Hematopoietic multipotent progenitor cell treated with erythropoietin and hydrocortisone succinate and interleukin-3 and kit ligand, for 6 days (in vitro differentiated cells): ENCODE measurements around the gene XIST.
"Not testable (repeated sequence)": the region's sequence is repeated elsewhere in the genome, so short reads cannot be mapped to it uniquely, and the experiment has no call there.

Experiments
- DNase-seq: peaks from one replicate; pipeline ENCODE4 v3.0.0-alpha.2; 2015

Gene XIST

DNA sequence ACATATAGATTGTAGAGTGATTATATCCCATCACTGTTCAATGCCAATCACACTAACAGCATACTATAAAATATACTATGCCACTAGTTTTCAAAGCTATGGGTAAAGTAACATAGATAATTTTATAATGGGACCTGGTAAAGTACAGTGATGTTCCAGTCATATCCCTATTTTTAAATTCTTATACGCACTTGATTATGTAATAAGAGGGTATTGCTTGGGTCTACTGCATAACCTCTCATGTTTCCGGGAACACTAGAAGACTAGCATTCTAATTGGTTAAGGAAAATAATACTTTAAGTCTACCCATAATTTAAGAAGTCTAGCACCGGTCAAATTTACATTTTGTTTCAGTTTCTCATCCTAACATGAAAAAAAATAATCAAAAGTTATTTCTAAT is 14.4 kb downstream of the XIST start:
- no peak for DNase-seq

DNA sequence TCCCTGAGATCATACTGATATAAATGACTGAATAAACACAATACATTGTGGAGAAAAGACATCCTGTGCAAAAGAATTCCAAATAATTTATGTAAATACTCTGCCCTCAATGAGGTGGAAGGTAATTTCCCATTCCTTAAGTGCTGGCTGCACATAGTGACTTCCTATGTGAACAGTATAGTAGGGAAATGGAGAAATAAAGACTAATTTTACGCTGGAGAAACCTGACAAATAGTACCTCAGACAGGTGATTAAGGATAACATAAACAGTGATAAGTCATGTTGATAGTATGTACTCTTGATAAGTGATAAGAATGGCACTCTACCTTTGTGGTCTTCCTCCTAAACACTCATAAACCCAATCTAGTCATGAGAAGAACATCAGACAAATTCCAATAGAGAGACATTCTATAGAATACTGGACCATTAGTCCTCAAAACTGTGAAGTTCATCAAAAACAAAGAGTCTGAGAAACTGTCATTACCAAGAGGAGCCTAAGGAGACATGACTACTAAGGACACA is 15.5 kb downstream of the XIST start:
- no peak for DNase-seq

DNA sequence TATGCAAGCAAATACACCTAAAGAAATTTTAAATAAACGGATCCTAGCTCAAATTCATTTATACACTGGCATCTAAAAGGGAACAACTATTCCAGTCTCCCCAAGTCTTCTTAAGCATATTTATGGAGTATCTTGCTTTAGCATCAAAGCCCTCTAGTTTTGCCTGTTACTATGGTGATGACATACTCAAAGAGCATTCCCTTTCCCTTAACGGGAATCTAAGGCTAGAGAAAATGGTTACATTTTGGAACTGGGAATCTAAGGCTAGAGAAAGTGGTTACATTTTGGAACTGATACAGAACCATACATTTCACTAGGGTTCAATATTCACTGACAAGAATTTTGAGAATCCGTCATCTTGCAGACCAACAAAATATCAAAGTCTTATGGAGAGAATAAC is 18.3 kb downstream of the XIST start:
- DNase-seq, result no peak

DNA sequence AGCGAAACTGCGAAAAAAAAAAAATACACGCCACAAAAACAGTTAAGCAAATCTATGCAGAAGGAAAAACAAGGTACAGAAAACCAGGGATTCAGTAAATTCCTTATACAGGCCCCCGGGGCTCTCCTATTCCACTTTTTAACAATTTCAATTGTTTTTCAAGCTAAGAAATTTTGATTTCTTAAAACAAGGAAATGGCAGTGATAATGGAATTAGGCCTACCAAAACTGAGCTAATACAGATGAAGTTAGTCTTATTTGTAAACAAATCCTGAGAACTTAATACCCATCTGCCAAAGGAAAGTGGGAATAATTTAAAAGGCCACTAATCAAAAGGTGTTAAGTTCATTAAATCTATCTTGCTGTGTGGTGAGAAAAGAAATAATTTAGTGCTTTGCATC is 20.2 kb downstream of the XIST start:
- no peak for DNase-seq

DNA sequence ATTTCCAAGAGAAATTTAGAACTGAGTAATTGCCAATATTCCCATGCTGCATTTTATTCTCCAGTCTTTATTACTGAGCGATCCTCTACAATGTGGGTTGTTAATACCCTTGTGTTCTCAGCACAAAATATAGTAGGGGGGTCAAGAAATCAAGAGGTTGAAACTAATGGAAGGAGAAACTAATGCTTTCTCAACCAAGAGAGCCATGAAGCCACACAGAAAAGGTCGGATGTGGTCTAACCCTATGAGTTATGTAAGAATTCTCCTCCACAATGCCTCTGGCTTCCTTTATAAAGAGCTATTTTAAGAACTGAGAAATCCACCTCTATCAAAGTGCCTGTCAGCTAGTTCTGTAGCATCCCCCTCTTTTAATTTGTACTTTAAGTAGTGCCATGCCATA is 21.0 kb downstream of the XIST start:
- peak; percentile 3 for DNase-seq

DNA sequence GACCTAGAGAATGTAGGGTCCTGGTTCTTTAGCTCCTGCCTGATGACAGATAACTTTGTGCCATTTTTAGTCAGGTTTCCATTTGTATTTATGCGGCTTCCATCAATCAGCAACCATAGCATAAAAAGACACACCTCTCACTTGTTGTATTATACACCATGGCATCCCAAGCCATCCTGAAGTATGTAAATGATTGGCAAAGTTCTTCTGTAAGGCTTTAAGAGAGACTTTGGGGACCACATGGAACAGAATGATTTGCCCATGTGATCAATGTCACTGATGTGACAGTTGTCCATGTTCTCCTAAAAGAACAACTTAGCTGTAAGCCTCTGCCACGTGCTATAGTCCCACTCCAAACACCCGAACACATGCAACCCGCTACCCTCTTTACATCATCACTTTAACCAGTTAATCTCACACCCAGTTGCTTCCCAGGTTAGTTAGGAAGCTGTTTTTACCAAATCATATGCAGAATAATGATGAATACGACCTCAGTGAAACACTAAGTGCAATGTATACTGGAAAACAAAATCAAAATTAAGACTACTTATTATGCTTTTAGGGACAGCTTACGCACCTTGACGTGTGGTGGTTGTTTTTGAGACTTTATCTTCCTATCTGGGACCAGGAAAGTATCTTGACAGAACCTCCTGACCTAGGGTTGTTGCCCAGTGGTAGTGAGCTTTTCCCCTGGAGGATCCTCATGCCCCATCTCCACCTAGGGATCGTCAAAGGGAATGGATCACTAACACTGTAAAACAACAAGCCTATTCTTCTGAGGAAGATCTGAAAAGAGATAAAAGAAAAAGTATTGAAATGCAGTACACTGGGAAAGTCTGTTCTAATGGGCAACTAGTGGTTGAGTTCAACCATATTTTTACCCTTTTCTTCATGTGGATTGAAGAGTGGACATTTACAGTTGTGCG is 21.8 kb downstream of the XIST start:
- DNase-seq, result no peak

DNA sequence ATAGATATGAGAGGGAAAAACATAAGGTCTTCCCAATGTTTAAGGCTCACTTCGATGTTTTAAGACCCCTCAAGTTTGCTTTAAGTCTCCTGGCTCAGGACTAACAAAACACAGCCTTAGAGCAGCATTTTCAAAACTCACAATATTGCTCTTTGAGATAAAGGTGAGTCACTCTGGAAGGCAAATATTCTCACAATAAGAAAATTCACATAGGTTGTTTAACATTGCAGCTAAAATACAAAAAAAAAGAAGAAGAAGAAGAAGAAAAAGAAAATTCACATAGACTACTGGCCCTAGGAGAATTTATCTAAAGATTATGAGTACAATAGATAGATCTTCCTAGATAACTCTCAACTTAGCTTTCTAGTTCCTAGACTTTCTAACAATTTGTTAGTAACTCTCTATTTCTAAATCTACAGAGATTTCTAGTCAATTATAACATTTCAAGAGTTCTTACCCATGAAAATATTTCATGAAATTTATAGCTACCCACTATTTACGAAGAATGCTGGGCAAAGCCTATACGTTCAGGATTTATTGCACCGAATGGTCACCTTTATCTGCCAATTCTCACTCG is 22.5 kb downstream of the XIST start:
- DNase-seq, result no peak

DNA sequence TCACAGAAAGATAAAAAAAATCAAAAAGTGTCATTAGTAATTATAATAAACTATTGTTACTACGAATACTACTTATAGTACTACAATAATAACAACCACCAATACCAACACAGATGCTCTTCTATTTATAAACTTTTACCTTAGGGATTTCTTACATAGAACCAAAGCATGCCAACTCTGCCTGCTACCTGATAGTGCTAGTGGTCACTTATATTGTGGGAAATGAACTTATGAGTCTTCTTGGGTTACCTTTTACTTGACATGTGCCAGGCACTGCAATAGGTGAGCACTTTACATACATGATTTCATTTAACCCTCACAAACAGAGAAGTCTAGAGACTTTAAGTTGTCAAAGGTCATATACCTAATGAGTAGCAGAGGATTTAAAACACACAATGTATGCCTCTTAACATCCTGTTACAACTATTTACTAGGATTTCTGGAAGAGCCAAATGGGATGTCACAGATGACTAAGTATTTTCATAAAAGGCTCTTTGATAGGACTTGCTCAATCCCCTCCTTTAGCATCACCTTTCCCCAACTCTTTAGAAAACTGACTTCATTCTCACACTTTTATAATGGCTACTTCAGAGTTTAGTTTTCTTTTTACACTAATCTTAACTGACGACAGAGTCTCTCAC is 24.3 kb downstream of the XIST start:
- DNase-seq, result no peak

DNA sequence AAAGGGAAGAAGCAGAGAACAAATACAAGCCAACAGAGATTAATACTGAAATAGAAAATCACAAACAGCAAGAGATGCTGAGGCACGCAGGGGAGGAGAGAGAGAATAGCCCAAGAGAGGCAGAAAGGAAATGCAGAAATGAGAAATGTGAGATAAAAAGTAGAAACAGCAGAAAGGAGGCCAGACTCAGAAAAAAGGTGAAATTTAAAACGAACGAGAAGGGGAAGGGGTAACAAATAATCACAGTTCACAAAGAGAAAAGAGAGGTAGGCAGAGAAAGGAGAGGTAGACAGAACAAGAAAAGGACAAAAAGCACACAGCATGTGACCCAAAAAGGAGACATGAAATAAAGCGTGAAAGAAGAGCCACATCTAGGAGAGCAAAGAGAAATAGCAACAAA is 25.1 kb downstream of the XIST start:
- no peak for DNase-seq

DNA sequence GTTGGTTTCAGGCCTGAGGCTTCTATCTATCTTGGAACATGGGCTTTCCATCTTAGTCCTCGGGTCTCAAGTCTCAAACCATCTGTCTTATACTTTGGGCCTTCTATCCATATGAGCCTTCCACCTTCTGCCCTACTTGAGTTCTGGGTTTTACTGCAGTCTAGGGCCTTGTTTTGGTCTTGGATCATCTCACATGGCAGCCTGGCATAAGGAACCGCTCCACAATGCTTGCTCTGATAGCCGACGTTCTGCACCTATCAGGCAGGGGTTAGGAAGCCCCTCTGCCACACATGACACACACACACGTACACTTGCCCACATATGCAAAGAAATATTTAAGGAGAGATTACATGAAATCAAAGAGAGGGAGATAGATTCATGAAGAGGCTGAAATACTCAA is 25.5 kb downstream of the XIST start:
- no peak for DNase-seq

DNA sequence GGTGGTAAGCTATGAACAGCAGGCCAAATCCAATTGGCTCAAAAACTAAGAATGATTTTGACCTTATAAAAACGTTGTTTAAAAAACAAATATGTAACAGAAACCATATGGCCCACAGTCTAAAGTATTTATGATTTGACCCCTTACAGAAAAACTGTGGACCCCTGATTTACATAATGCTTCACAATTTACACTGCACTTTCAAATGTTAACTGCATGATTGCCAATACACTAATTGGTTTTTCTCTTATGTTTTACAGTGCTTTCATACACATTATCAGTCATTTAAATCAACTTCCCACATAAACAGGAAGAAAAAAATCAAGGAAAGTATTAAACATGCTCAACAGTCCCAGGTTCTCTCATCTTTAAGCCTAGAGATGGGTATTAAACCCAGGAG is 26.9 kb downstream of the XIST start:
- DNase-seq, result no peak

DNA sequence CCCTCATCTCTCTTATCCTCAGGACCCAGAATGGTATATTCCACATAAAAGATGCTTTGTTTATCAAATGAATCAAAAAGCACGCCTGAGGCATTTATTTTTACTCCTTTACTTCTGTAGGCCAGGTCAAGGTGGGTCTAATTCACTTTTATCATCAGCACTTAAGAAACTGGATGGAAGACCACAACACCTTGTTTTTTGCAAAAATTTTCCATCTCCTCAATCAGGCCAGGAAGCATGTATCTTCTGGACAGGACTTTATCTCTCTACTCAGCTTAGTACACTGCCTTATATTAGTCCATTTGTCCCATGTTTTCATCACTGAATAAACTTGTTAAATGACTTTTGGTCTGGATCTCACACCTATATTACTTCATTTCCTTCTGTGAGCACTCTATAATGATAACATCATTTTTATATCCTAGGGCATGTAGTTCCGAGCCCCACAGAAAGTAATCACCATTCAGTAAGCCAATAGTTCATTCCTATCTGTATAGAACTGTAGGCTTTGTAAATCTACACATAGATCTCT is 29.0 kb downstream of the XIST start:
- no peak for DNase-seq

DNA sequence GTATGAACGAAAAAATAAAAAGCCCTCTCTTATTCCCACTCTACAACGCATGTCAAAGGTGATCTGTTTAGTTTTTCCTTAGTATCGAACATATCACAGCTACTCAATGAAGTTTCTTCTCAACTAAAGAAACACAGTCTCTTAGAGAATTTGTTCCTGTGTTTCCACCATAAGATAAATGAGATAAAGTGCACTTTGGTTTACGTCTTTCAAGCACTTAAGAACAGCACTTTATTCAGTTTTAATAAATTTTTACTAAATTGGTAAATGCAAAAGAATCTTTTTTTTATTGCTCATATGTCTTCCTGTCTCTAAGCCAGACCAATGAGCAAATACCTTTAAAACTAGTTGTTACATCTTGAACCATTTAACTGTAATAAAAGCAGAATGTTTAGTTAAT is 29.7 kb downstream of the XIST start:
- no peak for DNase-seq

DNA sequence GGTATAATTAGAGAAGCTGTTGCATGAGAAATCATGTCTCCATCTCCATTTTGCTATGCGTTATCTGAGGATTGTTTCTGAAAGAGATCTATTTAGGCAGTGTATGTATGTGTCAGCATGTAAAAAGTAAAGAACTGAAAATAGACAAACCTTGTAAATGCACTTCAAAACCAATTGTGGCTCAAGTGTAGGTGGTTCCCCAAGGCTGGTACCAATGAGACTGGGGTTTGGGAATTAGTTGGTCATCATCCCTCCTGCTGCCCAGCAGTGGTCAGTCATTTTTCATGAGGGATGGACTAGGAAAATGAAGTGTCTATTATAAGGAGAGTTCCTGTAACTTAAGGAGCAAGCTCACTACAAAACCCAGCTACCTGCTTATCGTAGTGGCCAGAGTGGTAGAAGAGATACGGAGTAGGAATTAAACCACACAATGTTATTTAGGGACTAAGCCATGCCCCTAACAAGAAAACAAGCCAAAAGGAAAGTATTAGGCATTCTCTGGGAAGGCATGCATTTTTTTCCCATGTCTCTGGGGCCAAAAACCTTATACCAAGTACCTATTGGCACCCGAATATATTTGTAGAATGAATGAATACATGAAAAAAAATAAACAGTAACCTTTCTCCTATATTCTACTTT is 30.5 kb downstream of the XIST start:
- no peak for DNase-seq

DNA sequence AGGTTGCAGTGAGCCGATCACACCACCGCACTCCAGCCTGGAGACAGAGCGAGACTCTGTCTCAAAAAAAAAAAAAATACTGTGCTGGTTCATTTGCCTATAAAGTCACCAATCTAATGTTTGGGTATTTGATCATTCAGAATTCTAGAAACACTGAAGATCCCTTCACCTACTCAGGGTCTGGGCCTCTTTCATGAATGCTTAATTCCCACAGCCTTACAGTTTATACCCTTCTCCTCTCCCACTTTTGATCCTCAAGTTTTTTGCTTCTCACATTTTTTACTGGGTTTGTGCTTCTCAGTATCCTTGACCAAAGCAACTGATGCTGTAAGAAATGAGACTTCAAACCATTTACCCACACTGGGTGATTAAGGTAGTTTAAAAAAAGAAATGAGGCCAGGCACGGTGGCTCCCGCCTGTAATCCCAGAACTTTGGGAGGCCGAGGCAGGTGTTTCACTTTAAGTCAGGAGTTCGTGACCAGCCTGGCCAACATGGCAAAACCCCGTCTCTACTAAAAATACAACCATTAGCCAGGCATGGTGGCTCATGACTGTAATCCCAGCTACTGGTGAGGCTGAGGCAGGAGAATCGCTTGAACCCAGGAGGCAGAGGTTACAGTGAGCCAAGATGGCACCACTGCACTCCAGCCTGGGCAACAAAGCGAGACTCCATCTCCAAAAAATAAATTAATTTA is 32.5 kb downstream of the XIST start:
- DNase-seq, result not testable (repeated sequence)

DNA sequence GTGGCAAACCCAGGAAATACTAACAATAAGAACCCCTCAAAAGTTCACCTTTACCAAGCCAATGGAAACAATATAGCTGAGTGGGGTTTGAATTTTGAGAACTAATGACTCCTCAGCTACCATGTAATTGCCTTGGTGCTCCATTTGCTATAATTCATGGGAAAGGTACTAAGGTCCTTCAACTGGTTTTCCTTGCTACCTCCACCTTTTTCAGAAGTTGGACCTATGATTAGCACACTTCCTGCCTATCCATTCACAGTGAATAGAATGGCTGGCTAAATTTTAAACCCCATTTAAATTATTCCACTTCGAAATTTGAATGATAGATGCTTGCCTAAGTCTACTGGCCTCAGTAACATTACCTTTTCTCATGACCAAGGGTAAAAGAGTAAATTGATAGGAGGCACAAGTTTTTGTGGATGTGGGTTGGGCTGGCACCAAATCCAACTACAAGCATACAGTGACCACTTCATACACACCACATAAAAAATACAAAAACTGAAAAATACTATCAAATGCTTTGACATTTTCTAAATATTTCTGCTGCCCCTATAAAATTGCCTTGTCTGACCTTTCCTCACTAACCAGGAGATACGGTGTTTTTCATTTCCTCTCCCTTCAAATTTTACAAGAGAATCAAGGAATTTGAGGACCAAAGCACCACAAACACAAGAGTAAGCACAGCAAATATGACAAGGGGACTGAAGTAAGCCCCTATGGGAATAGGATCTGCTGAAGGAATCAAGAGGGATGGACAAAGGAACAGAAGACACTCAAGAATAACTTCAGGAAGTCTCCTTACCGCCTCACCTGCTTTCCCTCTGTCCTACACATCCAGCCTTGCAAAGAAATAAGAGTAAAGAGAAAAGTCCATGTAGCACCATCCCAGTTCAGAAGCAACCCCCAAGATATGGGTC is 34.1 kb downstream of the XIST start:
- DNase-seq, result no peak

DNA sequence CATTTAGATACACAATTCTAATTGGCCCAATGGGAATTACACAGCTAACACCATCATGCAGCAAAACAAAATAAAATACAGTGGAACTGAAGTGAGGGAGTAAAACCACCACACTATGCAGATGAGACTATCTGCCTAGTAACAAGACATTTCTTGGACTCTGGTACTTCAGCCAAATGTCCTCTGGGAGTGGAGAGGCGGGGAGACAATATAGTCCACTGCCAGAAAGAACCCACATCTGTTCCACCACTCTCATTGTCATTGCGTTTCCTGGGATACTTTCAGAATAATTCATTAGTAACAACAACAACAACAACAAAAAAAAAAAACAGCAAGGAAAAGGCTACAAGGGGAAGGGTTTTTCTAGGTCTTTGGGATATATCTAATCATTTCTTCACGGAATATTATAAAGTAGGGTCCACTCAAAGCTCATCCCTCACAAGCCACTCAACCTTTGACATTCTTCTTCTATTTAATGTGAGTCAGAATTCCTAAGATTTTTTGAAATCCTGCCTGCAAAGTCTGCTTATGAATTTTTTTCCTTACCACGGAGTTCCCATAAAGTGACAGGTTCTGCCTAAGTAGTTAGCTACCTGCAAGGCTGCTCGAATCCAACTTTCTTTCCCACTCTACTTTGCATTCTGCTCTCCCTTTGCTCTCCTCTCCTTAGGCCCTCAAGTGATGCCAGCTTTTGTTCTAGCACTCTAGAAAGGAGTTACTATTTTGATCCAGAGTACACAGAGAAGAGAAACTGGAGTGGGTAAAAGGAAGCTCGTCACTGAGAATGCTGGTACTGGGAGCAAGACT is 34.9 kb downstream of the XIST start:
- DNase-seq, result no peak

DNA sequence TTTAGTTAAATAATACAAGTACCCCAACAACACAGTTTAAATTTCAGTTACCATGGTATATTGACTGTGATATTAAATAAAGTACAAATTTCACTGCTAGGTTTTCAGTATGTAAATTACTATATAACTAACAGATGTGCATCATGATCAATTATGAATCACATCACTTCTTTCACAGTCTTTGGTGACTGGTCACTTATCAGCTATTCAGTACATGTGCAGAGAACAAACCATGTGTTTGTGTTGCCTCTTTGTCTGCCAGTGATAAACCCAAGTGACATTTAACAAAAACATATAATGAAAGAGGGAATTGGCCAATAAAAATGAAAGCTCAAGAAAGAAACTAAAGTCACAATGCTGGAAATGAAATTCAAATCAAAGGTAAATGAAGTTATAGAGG is 40.3 kb downstream of the XIST start:
- DNase-seq, result no peak

DNA sequence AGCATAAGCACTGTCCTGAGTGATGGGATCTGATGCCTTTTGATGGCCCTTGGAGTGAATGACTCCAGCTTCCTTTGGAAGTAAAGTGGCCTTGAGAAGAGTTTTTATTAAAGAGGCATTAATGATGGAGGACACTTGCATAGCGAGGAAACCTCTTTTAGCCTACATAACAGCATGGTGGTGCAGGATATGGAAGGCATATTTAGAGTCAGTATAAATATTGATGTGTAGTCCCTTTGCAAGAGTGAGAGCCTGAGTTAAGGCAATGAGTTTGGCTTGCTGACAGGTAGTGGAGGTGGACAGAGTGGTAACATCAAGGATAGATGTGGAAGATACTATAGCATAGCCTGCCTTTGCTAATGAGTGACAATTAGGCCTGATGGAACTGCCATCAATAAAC is 48.4 kb downstream of the XIST start:
- DNase-seq, result not testable (repeated sequence)

DNA sequence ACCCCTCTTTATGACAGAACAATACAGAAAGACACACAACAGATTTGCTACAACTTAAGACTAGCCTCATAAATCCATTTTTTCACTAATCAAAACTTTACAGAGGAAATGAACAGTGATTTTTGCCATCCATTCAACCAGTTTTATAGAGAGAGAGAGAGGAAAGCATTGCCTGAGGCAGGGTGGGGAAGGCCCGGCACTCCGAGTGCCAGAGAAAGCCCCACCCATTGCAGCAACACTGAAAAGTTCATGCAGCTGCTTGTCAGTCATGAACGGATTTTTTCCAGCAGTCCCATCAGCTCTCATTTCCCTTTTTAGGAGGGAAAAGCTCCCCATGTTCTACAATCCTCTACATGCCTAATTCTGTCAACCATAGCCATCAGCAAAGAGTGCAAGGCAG is 52.6 kb downstream of the XIST start:
- no peak for DNase-seq

DNA sequence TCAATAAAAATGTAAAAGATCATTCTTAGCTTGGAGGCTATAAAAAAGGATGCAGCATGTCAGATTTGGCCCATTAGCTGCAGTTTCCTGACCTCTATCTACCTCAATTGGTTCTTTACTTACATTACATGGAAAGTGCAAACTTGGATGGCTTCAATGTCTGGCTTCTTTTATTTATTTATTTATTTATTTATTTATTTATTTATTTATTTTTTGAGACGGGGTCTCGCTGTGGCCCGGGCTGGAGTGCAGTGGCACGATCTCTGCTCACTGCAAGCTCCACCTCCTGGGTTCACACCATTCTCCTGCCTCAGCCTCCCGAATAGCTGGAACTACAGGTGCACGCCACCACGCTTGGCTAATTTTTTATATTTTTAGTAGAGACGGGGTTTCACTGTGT is 60.0 kb downstream of the XIST start:
- DNase-seq, result not testable (repeated sequence)
